ENCODE results near the gene CD37. TPM values are rescaled to one million over a fixed set of nuclear protein-coding genes. Genes with fewer than 3 reads are reported as not detected.

Gene CD37
- total RNA-seq, 3 donors from 2014 or later: 2.9 to 19.7 (median 15.4) TPM

DNA sequence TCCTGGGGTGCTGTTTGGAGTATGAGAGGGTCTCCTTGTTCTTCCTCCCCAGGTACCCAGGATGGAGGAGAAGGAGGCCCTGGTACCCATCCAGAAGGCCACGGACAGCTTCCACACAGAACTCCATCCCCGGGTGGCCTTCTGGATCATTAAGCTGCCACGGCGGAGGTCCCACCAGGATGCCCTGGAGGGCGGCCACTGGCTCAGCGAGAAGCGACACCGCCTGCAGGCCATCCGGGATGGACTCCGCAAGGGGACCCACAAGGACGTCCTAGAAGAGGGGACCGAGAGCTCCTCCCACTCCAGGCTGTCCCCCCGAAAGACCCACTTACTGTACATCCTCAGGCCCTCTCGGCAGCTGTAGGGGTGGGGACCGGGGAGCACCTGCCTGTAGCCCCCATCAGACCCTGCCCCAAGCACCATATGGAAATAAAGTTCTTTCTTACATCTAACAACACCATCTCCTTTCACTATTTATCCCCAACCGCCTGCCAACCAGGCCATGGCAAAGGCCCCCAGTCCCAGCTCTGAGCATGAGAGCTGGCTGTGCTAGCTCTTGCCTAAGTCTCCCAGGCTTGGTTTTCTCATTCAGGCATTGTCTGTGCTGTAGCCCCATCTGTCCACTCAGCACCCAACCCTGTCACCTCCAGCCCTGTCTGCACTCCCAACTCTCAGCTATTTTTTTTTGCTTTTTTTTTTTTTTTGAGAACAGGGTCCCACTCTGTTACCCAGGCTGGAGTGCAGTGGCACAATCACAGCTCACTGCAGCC is 39.6 kb downstream of the CD37 start:
- Histone ChIP-seq H3K27ac (no peak overlapping the region), H3K4me1 (no peaks in the 10 kb centered on the region), H3K9me3 (peaks cover 4 to 6% of the 10 kb centered on the region in 2 donors), H3K4me3 (no peak overlapping the region), H3K36me3 (no peaks in the 10 kb centered on the region), H3K27me3 (no peaks in the 10 kb centered on the region)
- TF ChIP-seq, protein P1, sequence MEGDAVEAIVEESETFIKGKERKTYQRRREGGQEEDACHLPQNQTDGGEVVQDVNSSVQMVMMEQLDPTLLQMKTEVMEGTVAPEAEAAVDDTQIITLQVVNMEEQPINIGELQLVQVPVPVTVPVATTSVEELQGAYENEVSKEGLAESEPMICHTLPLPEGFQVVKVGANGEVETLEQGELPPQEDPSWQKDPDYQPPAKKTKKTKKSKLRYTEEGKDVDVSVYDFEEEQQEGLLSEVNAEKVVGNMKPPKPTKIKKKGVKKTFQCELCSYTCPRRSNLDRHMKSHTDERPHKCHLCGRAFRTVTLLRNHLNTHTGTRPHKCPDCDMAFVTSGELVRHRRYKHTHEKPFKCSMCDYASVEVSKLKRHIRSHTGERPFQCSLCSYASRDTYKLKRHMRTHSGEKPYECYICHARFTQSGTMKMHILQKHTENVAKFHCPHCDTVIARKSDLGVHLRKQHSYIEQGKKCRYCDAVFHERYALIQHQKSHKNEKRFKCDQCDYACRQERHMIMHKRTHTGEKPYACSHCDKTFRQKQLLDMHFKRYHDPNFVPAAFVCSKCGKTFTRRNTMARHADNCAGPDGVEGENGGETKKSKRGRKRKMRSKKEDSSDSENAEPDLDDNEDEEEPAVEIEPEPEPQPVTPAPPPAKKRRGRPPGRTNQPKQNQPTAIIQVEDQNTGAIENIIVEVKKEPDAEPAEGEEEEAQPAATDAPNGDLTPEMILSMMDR (IDR thresholded peaks at IDR 0.05): no peak
- TF ChIP-seq POLR2A (IDR thresholded peaks at IDR 0.05): no peak
- no peak for TF ChIP-seq POLR2AphosphoS5 (IDR thresholded peaks at IDR 0.05)
- intact Hi-C loops (cut with DNase I; ENCODE audit: low total_unique reads): no loop called here
- DNase-seq (ENCODE audit: low spot score in 2 of 2): no peak

DNA sequence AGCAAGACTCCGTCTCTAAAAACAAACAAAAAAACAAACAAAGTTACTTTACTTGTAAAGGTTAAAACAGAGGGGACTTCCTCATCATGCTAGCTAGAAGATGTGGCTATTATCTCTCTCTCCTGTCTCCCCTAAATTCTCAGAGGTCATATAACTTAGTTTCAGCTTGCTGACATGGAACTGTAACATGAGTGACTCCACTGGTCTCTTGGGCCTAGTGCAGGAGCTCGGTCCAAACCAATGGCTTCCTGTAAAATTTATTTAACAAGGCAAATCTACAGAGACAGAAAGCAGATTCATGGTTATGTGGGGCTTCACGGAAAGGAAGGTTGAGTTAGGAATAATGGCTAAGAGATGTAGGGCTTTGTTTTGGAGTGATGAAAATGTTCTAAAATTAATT is 43.3 kb downstream of the CD37 start:
- Histone ChIP-seq H3K4me1 (no peaks in the 10 kb centered on the region), H3K36me3 (no peaks in the 10 kb centered on the region), H3K9me3 (peaks cover 2 to 17% of the 10 kb centered on the region in 2 donors), H3K27me3 (no peaks in the 10 kb centered on the region), H3K4me3 (no peak overlapping the region), H3K27ac (no peak overlapping the region)
- intact Hi-C loops (cut with DNase I; ENCODE audit: low total_unique reads): no loop called here
- DNase-seq (ENCODE audit: low spot score in 2 of 2): no peak
- TF ChIP-seq, protein P1 (IDR thresholded peaks at IDR 0.05): no peak
- no peak for TF ChIP-seq POLR2A (IDR thresholded peaks at IDR 0.05)
- no peak for TF ChIP-seq POLR2AphosphoS5 (IDR thresholded peaks at IDR 0.05)

DNA sequence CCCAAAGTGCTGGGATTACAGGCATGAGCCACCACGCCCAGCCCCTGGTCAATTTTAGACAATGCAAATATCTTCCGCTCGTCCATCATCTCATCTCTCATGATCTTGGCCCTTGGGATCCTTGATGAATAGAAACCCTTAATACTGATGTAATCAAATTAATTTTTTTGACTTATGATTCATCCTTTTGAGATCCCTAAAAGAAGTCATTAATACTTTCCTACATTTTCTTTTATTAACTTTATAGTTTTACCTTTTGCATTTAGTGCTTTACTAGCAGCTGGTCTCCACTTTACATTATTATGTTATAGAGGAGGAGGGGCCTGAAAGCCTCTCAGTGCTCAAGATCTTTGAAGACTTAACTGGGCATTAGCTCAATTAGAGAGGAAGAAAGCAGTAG is 45.2 kb downstream of the CD37 start:
- no peaks in the 10 kb centered on the region for H3K27me3 ChIP-seq
- no peaks in the 10 kb centered on the region for H3K36me3 ChIP-seq
- DNase-seq (ENCODE audit: low spot score in 2 of 2): no peak
- H3K9me3 ChIP-seq: peaks cover 2 to 17% of the 10 kb centered on the region in 2 donors
- H3K4me1 ChIP-seq: no peaks in the 10 kb centered on the region
- H3K4me3 ChIP-seq: no peak overlapping the region
- intact Hi-C loops (cut with DNase I; ENCODE audit: low total_unique reads): no loop called here
- no peak overlapping the region for H3K27ac ChIP-seq
- TF ChIP-seq, protein P1 (IDR thresholded peaks at IDR 0.05): no peak
- TF ChIP-seq POLR2AphosphoS5 (IDR thresholded peaks at IDR 0.05) (no peak), POLR2A (IDR thresholded peaks at IDR 0.05) (no peak)

DNA sequence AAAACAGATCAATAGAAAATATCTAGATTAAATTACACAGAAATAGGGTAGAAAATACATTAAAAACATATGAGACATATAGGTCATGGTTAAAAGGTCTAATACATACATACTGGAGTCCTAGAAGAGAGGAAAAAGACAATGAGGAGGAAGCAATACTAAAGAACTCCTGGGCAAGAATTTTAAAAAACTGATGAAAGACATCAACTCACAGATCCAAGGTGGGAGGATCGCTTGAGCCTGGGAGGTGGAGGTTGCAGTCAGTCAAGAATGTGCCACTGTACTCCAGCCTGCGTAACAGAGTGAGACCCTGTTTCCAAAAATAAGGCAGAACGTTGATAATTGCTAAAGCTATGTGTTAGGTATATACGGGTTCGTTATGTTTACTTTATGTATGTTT is 47.4 kb downstream of the CD37 start:
- Histone ChIP-seq H3K4me1 (no peaks in the 10 kb centered on the region), H3K27ac (no peak overlapping the region), H3K9me3 (peaks cover 2 to 17% of the 10 kb centered on the region in 2 donors), H3K36me3 (no peaks in the 10 kb centered on the region), H3K27me3 (no peaks in the 10 kb centered on the region), H3K4me3 (no peak overlapping the region)
- intact Hi-C loops (cut with DNase I; ENCODE audit: low total_unique reads): no loop called here
- TF ChIP-seq POLR2A (IDR thresholded peaks at IDR 0.05) (no peak), POLR2AphosphoS5 (IDR thresholded peaks at IDR 0.05) (no peak)
- TF ChIP-seq, protein P1 (IDR thresholded peaks at IDR 0.05): no peak
- no peak for DNase-seq (ENCODE audit: low spot score in 2 of 2)

DNA sequence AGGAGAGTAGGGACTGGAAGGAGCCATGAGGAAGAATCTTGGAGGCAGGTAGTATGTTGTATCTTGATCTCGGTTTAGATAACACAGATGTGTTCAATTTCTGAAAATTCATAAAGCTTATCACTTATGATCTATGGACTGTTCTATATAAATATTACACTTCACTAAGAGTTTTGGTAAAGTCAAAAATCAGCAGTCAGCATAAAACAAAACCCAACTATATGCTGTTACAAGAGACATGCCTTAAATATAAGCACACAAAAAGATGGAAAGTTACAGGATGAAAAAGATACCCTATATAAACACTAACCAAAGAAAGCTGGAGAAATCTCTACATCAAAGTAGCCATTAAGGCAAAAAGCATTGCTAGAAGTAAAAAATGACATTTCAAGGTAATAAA is 48.4 kb downstream of the CD37 start:
- intact Hi-C loops (cut with DNase I; ENCODE audit: low total_unique reads): no loop called here
- Histone ChIP-seq H3K9me3 (peaks cover 2 to 17% of the 10 kb centered on the region in 2 donors), H3K27ac (no peak overlapping the region), H3K27me3 (no peaks in the 10 kb centered on the region), H3K4me1 (no peaks in the 10 kb centered on the region), H3K36me3 (no peaks in the 10 kb centered on the region), H3K4me3 (no peak overlapping the region)
- no peak for DNase-seq (ENCODE audit: low spot score in 2 of 2)
- TF ChIP-seq POLR2AphosphoS5 (IDR thresholded peaks at IDR 0.05) (no peak), POLR2A (IDR thresholded peaks at IDR 0.05) (no peak)
- TF ChIP-seq, protein P1 (IDR thresholded peaks at IDR 0.05): no peak

Data from breast epithelium (tissue), 4 donors.